Left kidney (tissue), 2 donors: ENCODE measurements around the gene ZDHHC11. TPM values are rescaled to one million over a fixed set of nuclear protein-coding genes. Genes with fewer than 3 reads are reported as not detected.
"Not testable (repeated sequence)": the region's sequence is repeated elsewhere in the genome, so short reads cannot be mapped to it uniquely, and the experiment has no call there.

Experiments
- DNase-seq: peaks from one replicate; pipeline ENCODE4 v3.0.0-alpha.2; 2013
- polyA plus RNA-seq: library from polyadenylated mRNA; unstranded; fragments of 120-200 nt; gene quantifications from one replicate; pipeline ENCODE4 v1.2.1, GENCODE V29; 2013; ENCODE audit not compliant: insufficient read length

The ZDHHC11 gene
- polyA plus RNA-seq, 1 donor, result 14.7 TPM

DNA sequence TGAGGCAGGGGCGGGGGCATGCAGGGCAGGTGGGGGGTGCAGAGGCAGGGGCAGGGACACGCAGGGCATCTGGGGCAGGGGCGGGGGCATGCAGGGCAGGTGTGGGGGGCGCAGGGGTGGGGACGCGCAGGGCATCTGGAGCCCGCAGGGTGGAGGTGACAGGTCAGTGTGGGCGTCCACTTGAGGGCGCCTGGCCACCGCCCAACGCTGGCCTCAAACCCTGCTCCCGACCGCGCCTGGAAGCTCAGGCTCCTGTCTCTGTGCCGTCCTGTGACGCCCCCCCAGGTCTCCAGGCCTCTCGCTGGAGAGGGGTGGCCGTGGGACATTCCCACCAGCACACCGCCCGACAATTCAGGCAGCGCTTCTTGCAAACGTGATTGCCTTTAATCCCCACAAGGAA, 6.9 kb downstream of the ZDHHC11 start:
- not testable (repeated sequence) for DNase-seq

GRCh38 chr5:843371-843770, 7.4 kb downstream of the ZDHHC11 start:
- DNase-seq, result not testable (repeated sequence)

DNA sequence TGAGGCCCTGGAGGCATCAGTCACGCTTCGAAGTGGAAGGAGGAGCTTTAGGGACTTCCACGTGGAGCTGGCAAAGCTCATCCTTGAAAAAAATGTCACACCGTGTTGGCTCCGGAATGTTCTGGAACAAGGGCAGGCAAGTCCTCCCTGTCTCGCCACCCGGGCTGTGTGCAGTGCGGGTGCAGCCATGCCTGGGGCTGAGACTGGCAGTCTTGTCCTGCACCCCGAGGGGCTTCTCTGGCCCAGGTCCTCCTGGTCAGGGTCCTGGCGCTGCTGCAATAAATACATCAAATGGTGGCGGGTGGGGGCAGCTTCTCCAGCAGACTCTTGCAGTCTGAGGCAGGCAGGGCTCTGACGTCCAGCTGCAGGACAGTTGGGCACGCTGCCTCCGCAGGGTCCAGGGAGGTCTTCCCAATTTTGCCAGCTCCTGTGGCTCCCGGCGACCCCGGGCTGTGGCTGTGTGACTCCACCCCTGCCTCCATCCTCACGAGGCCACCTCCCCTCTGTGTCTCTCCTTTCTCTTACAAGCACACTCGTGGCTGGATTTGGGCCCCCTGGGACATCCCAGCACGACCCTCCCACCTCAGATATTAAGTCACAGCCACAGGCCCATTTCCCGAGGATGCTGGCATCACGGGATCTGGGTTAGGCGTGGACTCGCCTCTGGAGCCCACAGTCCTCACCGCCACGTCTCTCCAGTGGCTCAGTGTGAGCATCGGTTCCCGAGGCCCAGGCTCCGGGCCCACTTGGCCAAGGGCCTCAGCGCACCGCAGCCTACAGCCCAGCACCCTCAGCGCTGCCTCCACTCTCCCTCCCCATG, 8.2 kb downstream of the ZDHHC11 start:
- not testable (repeated sequence) for DNase-seq

DNA sequence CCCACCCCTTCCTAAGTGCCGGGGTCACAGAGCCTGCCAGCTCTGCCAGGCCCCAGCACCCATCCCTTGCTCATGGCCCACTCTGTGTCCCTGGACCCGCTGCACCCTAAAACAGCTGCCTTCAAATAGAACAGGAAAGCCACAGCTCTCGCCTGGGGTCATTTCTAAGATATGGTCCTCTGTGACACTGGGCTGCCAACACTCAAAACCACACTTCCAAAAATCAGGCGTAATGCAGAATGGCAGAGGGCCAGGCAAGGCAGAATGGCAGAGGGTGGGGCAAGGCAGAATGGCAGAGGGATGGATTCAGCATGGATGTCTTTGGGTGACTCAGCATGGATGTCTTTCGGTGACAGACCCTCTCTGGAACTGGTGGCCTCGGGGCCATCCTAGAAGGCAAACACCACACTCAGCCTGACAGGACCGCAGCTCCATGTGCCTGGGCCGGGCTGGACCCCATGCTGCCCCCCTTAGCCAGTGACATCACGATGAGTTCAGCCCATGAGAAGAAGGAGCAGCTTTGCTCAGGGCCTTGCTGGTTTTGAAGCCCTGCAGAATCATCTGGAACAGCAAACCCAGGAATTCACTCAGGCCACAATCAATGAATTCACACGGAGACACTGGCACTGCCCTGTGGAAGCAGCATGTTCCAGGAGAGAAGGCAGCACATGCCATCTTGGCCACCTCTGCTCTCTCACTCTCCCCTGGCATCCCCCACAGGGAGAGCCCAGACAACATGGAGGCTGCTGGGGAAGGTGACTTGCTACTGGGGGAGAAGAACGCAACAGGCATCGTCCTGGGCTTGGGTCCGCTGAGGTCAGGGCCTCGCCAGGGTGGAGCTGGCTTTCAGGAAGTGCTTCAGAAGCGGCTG, 9.0 kb downstream of the ZDHHC11 start:
- DNase-seq, result not testable (repeated sequence)

- not testable (repeated sequence) for DNase-seq
These were observed 9.8 kb downstream of the ZDHHC11 start for GRCh38 chr5:840974-841435.

DNA sequence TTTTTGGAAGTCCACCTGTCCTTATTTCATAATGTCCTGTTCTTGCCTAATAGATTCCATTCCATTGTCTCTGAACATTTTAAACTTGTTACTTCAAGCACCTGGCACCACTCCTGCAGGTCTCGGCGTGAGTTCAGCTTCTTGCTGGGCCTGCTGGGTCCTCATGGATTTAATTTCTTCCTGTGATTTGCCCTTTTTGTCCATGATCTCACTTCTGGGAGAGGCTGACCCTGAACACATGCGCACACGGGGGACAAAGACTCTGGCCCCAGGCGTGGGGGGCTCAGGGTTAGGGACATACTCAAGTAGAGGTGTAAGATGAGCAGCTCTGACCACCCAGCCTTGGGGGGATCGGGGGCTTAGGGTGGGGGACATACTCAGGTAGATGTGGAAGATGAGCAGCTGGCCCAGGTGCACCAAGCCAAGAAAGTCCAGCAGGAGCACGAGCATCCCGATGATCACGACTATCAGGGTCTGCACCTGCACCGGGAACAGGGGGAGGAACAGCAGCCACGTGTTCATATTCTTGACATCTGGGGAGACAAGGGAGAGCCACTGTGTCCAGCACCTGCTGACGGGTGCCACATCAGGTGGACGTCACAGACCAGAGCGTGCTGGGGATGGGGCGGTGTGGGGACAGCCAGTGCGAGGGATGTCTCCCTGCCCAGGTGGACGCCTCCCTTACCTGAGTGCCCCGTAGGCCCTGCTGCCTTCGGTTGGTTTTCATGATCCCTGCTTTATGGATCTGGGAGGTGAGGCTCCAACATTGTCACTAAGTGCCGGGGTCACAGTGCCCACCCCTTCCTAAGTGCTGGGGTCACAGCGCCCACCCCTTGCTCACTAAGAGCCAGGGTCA, 10.4 kb downstream of the ZDHHC11 start:
- DNase-seq, result not testable (repeated sequence)

GRCh38 chr5:838431-838851, 12.3 kb downstream of the ZDHHC11 start:
- not testable (repeated sequence) for DNase-seq

- not testable (repeated sequence) for DNase-seq
These were observed 13.1 kb downstream of the ZDHHC11 start for GRCh38 chr5:837621-838121.

DNA sequence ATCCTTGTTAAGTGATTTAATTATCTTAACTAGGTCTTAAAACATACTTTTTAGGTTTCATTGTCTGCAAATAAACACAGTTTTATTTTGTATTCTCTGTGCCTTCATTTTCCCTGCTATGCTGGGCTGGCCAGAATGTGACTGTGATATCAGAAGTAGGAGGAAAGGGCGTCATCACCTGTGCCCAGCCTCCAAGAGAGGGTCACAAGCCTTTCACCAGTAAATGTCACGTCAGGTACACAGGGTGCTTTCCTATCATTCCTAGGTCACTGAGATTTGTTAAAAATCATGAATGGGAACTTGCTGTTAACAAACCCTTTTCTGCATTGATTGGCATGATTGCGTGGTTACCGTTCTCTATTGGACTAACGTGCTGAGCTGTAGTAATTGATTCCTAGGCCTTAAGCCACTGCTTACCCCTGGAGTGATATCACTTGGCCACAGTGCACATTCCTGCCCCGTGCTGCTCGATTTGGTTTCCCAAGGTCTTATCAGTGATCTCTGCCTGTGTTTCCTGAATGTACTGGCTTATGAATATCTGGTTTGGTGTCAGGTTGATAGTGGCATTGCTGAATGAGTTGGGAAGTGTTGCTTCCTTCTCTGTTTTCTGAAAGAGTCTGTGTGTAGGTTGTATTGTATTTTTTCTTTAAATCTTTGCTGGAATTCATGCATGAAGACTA, 14.7 kb downstream of the ZDHHC11 start:
- not testable (repeated sequence) for DNase-seq

DNA sequence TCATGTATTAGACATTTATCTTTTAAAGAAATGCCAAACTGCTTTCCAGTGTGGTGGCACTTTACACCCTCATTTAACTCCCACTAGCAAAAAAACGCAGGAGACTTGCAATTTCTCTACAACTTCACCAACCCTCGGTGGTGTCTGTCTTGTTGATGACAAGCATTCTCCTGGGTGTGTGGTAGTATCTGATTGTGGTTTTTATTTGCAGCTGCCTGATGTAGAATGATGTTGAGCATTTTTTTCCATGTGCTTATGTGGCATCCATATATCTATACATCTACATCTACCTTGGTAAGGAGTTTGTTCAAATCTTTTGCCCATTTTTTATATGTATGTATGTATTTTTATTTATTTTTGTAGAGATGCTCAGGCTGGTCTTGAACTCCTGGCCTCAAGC, 16.8 kb downstream of the ZDHHC11 start:
- DNase-seq, result not testable (repeated sequence)

GRCh38 chr5:828194-828593, 22.6 kb downstream of the ZDHHC11 start:
- DNase-seq, result not testable (repeated sequence)

- DNase-seq, result peak; percentile 6
These were observed 25.2 kb downstream of the ZDHHC11 start for GRCh38 chr5:825544-825943.

- no peak for DNase-seq
These were observed 29.3 kb downstream of the ZDHHC11 start for GRCh38 chr5:821504-821903.

GRCh38 chr5:820245-820644, 30.5 kb downstream of the ZDHHC11 start:
- no peak for DNase-seq

- DNase-seq, result no peak
These were observed 31.7 kb downstream of the ZDHHC11 start for GRCh38 chr5:819078-819477.

GRCh38 chr5:816176-816575, 34.6 kb downstream of the ZDHHC11 start:
- DNase-seq, result no peak

GRCh38 chr5:815449-815848, 35.3 kb downstream of the ZDHHC11 start:
- DNase-seq, result no peak

- DNase-seq, result not testable (repeated sequence)
These were observed 37.2 kb downstream of the ZDHHC11 start for GRCh38 chr5:813575-813974.

DNA sequence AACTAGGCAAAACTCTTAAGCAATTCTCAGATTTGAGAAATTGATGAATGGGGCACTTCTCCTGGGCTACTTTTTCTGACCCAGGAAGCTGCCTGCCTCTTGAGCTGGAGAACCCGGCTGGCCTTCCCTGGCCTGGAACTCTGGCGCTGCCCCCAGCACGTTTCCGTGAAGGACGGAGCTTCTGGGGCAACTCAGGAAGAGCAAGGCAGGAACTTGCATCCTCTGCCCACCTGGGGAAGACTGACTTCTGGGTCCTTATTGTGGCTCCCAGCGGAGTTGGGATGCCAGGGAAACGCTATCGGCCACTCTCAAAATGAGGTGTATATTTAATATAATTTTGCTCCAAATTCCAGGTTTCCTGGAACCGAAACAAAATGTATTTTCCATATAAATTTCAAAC, 39.4 kb downstream of the ZDHHC11 start:
- not testable (repeated sequence) for DNase-seq

- DNase-seq, result not testable (repeated sequence)
These were observed 42.9 kb downstream of the ZDHHC11 start for GRCh38 chr5:807719-808514.
